Adrenal gland (tissue), 12 donors: Measurements from ENCODE around the gene MARK3. TPM values are rescaled to one million over a fixed set of nuclear protein-coding genes. Genes with fewer than 3 reads are reported as not detected.

Experiments
- DNase-seq, 7 donors: peaks; one replicate each; pipeline ENCODE4 v3.0.0-alpha.2; 2019 to 2020
- H3K27ac ChIP-seq, 5 donors: fragments of 200-600 bp; sonication (generic) in 4 of 5; 1 replicate in 3 of 5; 2 replicates in 2 of 5; pipeline versions ENCODE4 v1.5.1 to v1.8.0; 2016 to 2020; ENCODE audit warnings: mild to moderate bottlenecking in 1 of 5
- H3K27me3 ChIP-seq: fragments of 200-600 bp; 2 replicates; pipeline ENCODE4 v1.8.0; 2021
- H3K36me3 ChIP-seq, 2 donors: fragments of 200-600 bp; replicated peaks in 1 of 2; 1 replicate in 1 of 2; 2 replicates in 1 of 2; pipeline versions ENCODE4 v1.5.1 to v1.8.0; 2018 to 2022
- H3K4me1 ChIP-seq, 2 donors: fragments of 200-600 bp; replicated peaks in 1 of 2; 1 replicate in 1 of 2; 2 replicates in 1 of 2; pipeline versions ENCODE4 v1.5.1 to v1.8.0; 2018 to 2021
- H3K4me3 ChIP-seq, 4 donors: fragments of 200-600 bp; sonication (generic) in 3 of 4; one replicate each; pipeline ENCODE4 v1.5.1; 2016 to 2018
- H3K9me3 ChIP-seq, 3 donors: fragments of 200-600 bp; sonication (generic) in 1 of 3; replicated peaks in 1 of 3; 1 replicate in 2 of 3; 2 replicates in 1 of 3; pipeline versions ENCODE4 v1.5.1 to v1.8.0; 2016 to 2021
- CTCF ChIP-seq, 6 experiments: fragments of 450-650 bp in 4 of 6; fragments of 200-600 bp in 2 of 6; sonication (generic) in 1 of 6; IDR thresholded peaks; 1 replicate in 5 of 6; 2 replicates in 1 of 6; pipeline versions ENCODE4 v1.5.1 to v1.8.0; 2016 to 2021; ENCODE audit warnings: antibody characterized with exemption in 6 of 6, mild to moderate bottlenecking in 2 of 6, moderate library complexity in 1 of 6
- POLR2A ChIP-seq, 2 donors: fragments of 450-650 bp; IDR thresholded peaks; one replicate each; pipeline ENCODE4 v1.6.1; 2017; ENCODE audit warnings: antibody characterized with exemption in 2 of 2, mild to moderate bottlenecking in 2 of 2, moderate library complexity in 1 of 2
- WGBS, 4 donors: extraction: QIAGEN DNeasy Blood & Tissue Kit in 2 of 4; methylation state at CpG; one replicate each; pipeline versions ENCODE4 v1.1.5 to v1.1.7; 2013 to 2017; 5-methylcytosine and 5-hydroxymethylcytosine counted together
- intact Hi-C, 2 donors: fragments of 100-400 bp; cut with DNase I; formaldehyde crosslinking; loops; one replicate each; pipeline versions ENCODE4 v1.14.1 to v1.15.0; 2022 to 2023
- polyA plus RNA-seq, 3 donors: library from polyadenylated mRNA; stranded (reverse); fragments of 200-250 nt in 2 of 3; fragments of 350-450 nt in 1 of 3; fragmentation: Illumina TruSeq in 1 of 3; extraction: RNeasy Lipid Tissue Mini Kit (QIAGEN cat#74804) in 1 of 3; gene quantifications; one replicate each; pipeline ENCODE4 v1.2.3, GENCODE V29; 2013 to 2014
- total RNA-seq, 9 donors: library from RNA; depleted of rRNA in 4 of 9; stranded (reverse); fragments of >200 nt in 4 of 9; fragments of 120-200 nt in 1 of 9; fragmentation: NEBNext Ultra II Directional in 1 of 9; extraction: Animal tissue kit (Norgen Biotek cat#: 25700) in 1 of 9; gene quantifications; one replicate each; pipeline versions ENCODE4 v1.1.0 to v1.2.4, GENCODE V29; 2013 to 2023
- donor health status: healthy with polysubstance abuse.
- donor health status: Bipolar disorder and iron deficiency.
- donor health status: DM: yes; HTN: yes; CAD: no.
- donor health status: DM: no; HTN: no; CAD: no.
- donor health status: DM: no; HTN: no; CAD: no.
- donor health status: DM: yes; HTN: yes; CAD: no.

Gene MARK3
- total and polyA plus RNA-seq, 12 donors: 73.1 to 233 (median 94.6) TPM

- intact Hi-C loops: no loop called here
- Histone ChIP-seq H3K36me3 (no peaks in the 10 kb centered on the region), H3K27ac (no peak overlapping the region), H3K27me3 (no peaks in the 10 kb centered on the region), H3K9me3 (no peaks in the 10 kb centered on the region), H3K4me3 (no peak overlapping the region), H3K4me1 (peaks cover 11 to 39% of the 10 kb centered on the region in 2 donors)
- 69 to 75% (median 73%) methylated on average over 10 of the region's 10 CpGs for WGBS, 4 donors
- TF ChIP-seq POLR2A (IDR thresholded peaks at IDR 0.05) (no peak), CTCF (IDR thresholded peaks at IDR 0.05) (no peak)
- DNase-seq: peak in 1 of 7 donors; percentile 14
Observed at GRCh38 chr14:103516426-103517173, 131.4 kb downstream of the MARK3 start.

- DNase-seq: peak in 1 of 7 donors; percentile 14
- WGBS, 4 donors: 74 to 100% (median 83%) methylated on average over 1 to 10 of the region's 10 CpGs
- Histone ChIP-seq H3K36me3 (no peaks in the 10 kb centered on the region), H3K9me3 (no peaks in the 10 kb centered on the region), H3K4me3 (no peak overlapping the region), H3K27me3 (no peaks in the 10 kb centered on the region), H3K4me1 (peaks cover 16 to 45% of the 10 kb centered on the region in 2 donors), H3K27ac (no peak overlapping the region)
- no peak for TF ChIP-seq POLR2A (IDR thresholded peaks at IDR 0.05)
- TF ChIP-seq CTCF (IDR thresholded peaks at IDR 0.05): no peak
- intact Hi-C loops: no loop called here
Observed at GRCh38 chr14:103517174-103517566, 132.0 kb downstream of the MARK3 start.

- TF ChIP-seq CTCF (IDR thresholded peaks at IDR 0.05) (no peak), POLR2A (IDR thresholded peaks at IDR 0.05) (no peak)
- Histone ChIP-seq H3K4me3 (no peak overlapping the region), H3K27me3 (no peaks in the 10 kb centered on the region), H3K9me3 (no peaks in the 10 kb centered on the region), H3K4me1 (peaks cover 18 to 42% of the 10 kb centered on the region in 2 donors), H3K36me3 (no peaks in the 10 kb centered on the region), H3K27ac (peak overlapping the region in 4 of 5 donors; percentile 5 to 89 (median 51))
- intact Hi-C loops: no loop called here
- peak in 5 of 7 donors; percentile 45 to 69 (median 63) for DNase-seq
- 38 to 56% (median 42%) methylated on average over 10 to 20 of the region's 20 CpGs for WGBS, 4 donors
Observed at GRCh38 chr14:103517721-103518421, 132.7 kb downstream of the MARK3 start.

GRCh38 chr14:103518422-103519042 lies 133.3 kb downstream of the MARK3 start:
- Histone ChIP-seq H3K27me3 (no peaks in the 10 kb centered on the region), H3K27ac (peak overlapping the region in 4 of 5 donors; percentile 20 to 89 (median 52)), H3K4me1 (peaks cover 24 to 47% of the 10 kb centered on the region in 2 donors), H3K9me3 (no peaks in the 10 kb centered on the region), H3K4me3 (no peak overlapping the region), H3K36me3 (no peaks in the 10 kb centered on the region)
- DNase-seq: peak in 6 of 7 donors; percentile 62 to 82 (median 72)
- TF ChIP-seq CTCF (IDR thresholded peaks at IDR 0.05) (peak; percentile 79 to 93 (median 86)), POLR2A (IDR thresholded peaks at IDR 0.05) (no peak)
- 36 to 52% (median 42%) methylated on average over 7 to 9 of the region's 9 CpGs for WGBS, 4 donors
- intact Hi-C loops: no loop called here
